Keratinocyte (primary cell): ENCODE data around the gene ECHS1. TPM values are rescaled to one million over a fixed set of nuclear protein-coding genes. Genes with fewer than 3 reads are reported as not detected.

Experiments used
- DNase-seq: peaks from one replicate; pipeline ENCODE4 v3.0.0-alpha.2; 2011; ENCODE audit warnings: low read depth, missing footprints, low spot score
- FAIRE-seq: peaks from 2 replicates; lab custom pipeline; 2011; peaks lifted over from hg19 to GRCh38; lab: Jason Lieb, UNC
- H2AFZ ChIP-seq: 2 replicates; pipeline ENCODE4 v1.6.0; 2012; ENCODE audit warnings: low read length, control low read depth, inconsistent platforms; ENCODE audit not compliant: control insufficient read depth
- H3K27ac ChIP-seq: 2 replicates; pipeline ENCODE4 v1.5.1; 2011; ENCODE audit warnings: low read length; ENCODE audit not compliant: control insufficient read depth, insufficient read depth
- H3K27me3 ChIP-seq: 3 replicates; pipeline ENCODE4 v1.6.0; 2011; ENCODE audit warnings: low read length; ENCODE audit not compliant: control insufficient read depth, insufficient read depth; ENCODE audit errors: extremely low read depth
- H3K36me3 ChIP-seq, 2 experiments: 2 replicates in 1 of 2; 3 replicates in 1 of 2; pipeline ENCODE4 v1.5.1; 2011; ENCODE audit warnings: low read length in 2 of 2, mild to moderate bottlenecking in 1 of 2; ENCODE audit not compliant: control insufficient read depth in 2 of 2, insufficient read depth in 2 of 2; ENCODE audit errors: extremely low read depth in 1 of 2
- H3K4me1 ChIP-seq: 3 replicates; pipeline ENCODE4 v1.5.1; 2011; ENCODE audit warnings: low read length; ENCODE audit not compliant: control insufficient read depth, insufficient read depth; ENCODE audit errors: extremely low read depth
- H3K4me2 ChIP-seq: 3 replicates; pipeline ENCODE4 v1.6.0; 2011; ENCODE audit warnings: low read depth, low read length; ENCODE audit not compliant: control insufficient read depth, insufficient read depth; ENCODE audit errors: extremely low read depth
- H3K4me3 ChIP-seq, 3 experiments: fragments of 200-600 bp in 1 of 3; sonication (generic) in 1 of 3; 2 replicates in 2 of 3; 3 replicates in 1 of 3; pipeline ENCODE4 v1.5.1; 2011 to 2016; ENCODE audit warnings: low read length in 3 of 3, mild to moderate bottlenecking in 3 of 3, control low read depth in 2 of 3, inconsistent platforms in 1 of 3, low read depth in 1 of 3, mixed read lengths in 1 of 3, mixed run types in 1 of 3, moderate library complexity in 1 of 3; ENCODE audit not compliant: control insufficient read depth in 2 of 3, insufficient read depth in 2 of 3; ENCODE audit errors: extremely low read depth in 1 of 3
- H3K79me2 ChIP-seq: 2 replicates; pipeline ENCODE4 v1.6.0; 2012; ENCODE audit warnings: low read length; ENCODE audit not compliant: control insufficient read depth, insufficient read depth
- H3K9ac ChIP-seq: 3 replicates; pipeline ENCODE4 v1.6.0; 2011; ENCODE audit warnings: low read length; ENCODE audit not compliant: control insufficient read depth, insufficient read depth; ENCODE audit errors: extremely low read depth
- H3K9me1 ChIP-seq: 3 replicates; pipeline ENCODE4 v1.6.0; 2011; ENCODE audit warnings: low read length; ENCODE audit not compliant: control insufficient read depth, insufficient read depth; ENCODE audit errors: extremely low read depth
- H3K9me3 ChIP-seq: 2 replicates; pipeline ENCODE4 v1.5.1; 2012; ENCODE audit warnings: low read depth, low read length; ENCODE audit not compliant: control insufficient read depth
- H4K20me1 ChIP-seq: 3 replicates; pipeline ENCODE4 v1.6.0; 2011; ENCODE audit warnings: low read length; ENCODE audit not compliant: control insufficient read depth, insufficient read depth; ENCODE audit errors: extremely low read depth
- CTCF ChIP-seq, 3 experiments: IDR thresholded peaks in 1 of 3; conservative IDR thresholded peaks in 1 of 3; optimal IDR thresholded peaks in 1 of 3; 2 replicates in 2 of 3; 3 replicates in 1 of 3; pipeline versions ENCODE3 to v1.5.1; 2011; ENCODE audit warnings: low read length in 3 of 3, mild to moderate bottlenecking in 3 of 3, moderate library complexity in 2 of 3, control low read depth in 1 of 3, inconsistent platforms in 1 of 3; ENCODE audit not compliant: insufficient read depth in 2 of 3; ENCODE audit errors: extremely low read depth in 1 of 3
- EZH2 ChIP-seq: IDR thresholded peaks from one replicate; pipeline ENCODE4 v1.6.1; 2012; ENCODE audit warnings: inconsistent platforms, mild to moderate bottlenecking, low read length, moderate library complexity
- dilution Hi-C: fragments of 300-500 bp; cut with MboI; formaldehyde crosslinking; loops from one replicate; pipeline ENCODE4 v1.7.0; 2020; ENCODE audit warnings: low sequenced_read_pairs; ENCODE audit not compliant: extremely low pct_ligation_motif_present
- polyA plus RNA-seq, 5 experiments: library from polyadenylated mRNA; depleted of rRNA in 3 of 5; stranded (reverse) in 3 of 5; stranded (forward) in 1 of 5; unstranded in 1 of 5; fragments of >200 nt; gene quantifications; 1 replicate in 1 of 5; 2 replicates in 3 of 5; 3 replicates in 1 of 5; pipeline versions ENCODE4 v1.2.1 to v1.2.3, GENCODE V29; 2011 to 2012; ENCODE audit warnings: missing spikeins in 2 of 5, low read depth in 1 of 5, low replicate concordance in 1 of 5

Gene ECHS1
- polyA plus RNA-seq, 1 donor (not counting 4 experiments of a cell fraction or from before 2014, with no cell fraction given), result 27.1 TPM

- no peak for FAIRE-seq
- dilution Hi-C loops, result no loop called here
These were observed 25.2 kb downstream of the ECHS1 start for GRCh38 chr10:133347710-133348517.

GRCh38 chr10:133346413-133346812, 26.7 kb downstream of the ECHS1 start:
- H3K9ac ChIP-seq, result no peak overlapping the region
- dilution Hi-C loops, result no loop called here
- no peak for FAIRE-seq
- no peaks in the 10 kb centered on the region for H4K20me1 ChIP-seq
- TF ChIP-seq CTCF (optimal IDR thresholded peaks at IDR 0.05 in 1 of 3, IDR thresholded peaks at IDR 0.05 in 1 of 3, conservative IDR thresholded peaks at IDR 0.05 in 1 of 3; ENCODE audit: extremely low read depth in 1 of 3, insufficient read depth in 2 of 3, low read length in 3 of 3) (no peak), EZH2 (no peak)
- H3K9me3 ChIP-seq, result no peaks in the 10 kb centered on the region
- no peaks in the 10 kb centered on the region for H3K79me2 ChIP-seq
- no peak overlapping the region for H3K27ac ChIP-seq
- no peak overlapping the region for H3K4me2 ChIP-seq
- H3K4me1 ChIP-seq, result no peaks in the 10 kb centered on the region
- DNase-seq, result no peak
- no peaks in the 10 kb centered on the region for H3K27me3 ChIP-seq
- H3K36me3 ChIP-seq, result no peaks in the 10 kb centered on the region
- H2AFZ ChIP-seq, result no peak overlapping the region
- H3K9me1 ChIP-seq, result no peaks in the 10 kb centered on the region
- no peak overlapping the region for H3K4me3 ChIP-seq

More at GRCh38 chr10:133347710-133348517, 25.2 kb downstream of the ECHS1 start:
- no peaks in the 10 kb centered on the region for H3K79me2 ChIP-seq
- no peak overlapping the region for H3K27ac ChIP-seq
- H3K27me3 ChIP-seq, result peaks cover under 1% of the 10 kb centered on the region
- no peak overlapping the region for H3K4me3 ChIP-seq
- H4K20me1 ChIP-seq, result no peaks in the 10 kb centered on the region
- TF ChIP-seq EZH2 (no peak), CTCF (optimal IDR thresholded peaks at IDR 0.05 in 1 of 3, IDR thresholded peaks at IDR 0.05 in 1 of 3, conservative IDR thresholded peaks at IDR 0.05 in 1 of 3; ENCODE audit: extremely low read depth in 1 of 3, insufficient read depth in 2 of 3, low read length in 3 of 3) (no peak)
- no peak overlapping the region for H2AFZ ChIP-seq
- no peaks in the 10 kb centered on the region for H3K36me3 ChIP-seq
- no peak overlapping the region for H3K4me2 ChIP-seq
- DNase-seq, result no peak
- no peaks in the 10 kb centered on the region for H3K9me1 ChIP-seq
- H3K9me3 ChIP-seq, result no peaks in the 10 kb centered on the region
- no peaks in the 10 kb centered on the region for H3K4me1 ChIP-seq
- no peak overlapping the region for H3K9ac ChIP-seq
